Vagina (tissue), 2 donors: ENCODE measurements around the gene NEMF. TPM values are rescaled to one million over a fixed set of nuclear protein-coding genes. Genes with fewer than 3 reads are reported as not detected.

Source experiments
- DNase-seq, 2 donors: peaks; one replicate each; pipeline ENCODE4 v3.0.0-alpha.2; 2017; ENCODE audit errors: extremely low spot score in 2 of 2
- H3K27ac ChIP-seq: fragments of 200-600 bp; sonication (generic); one replicate; pipeline ENCODE4 v1.5.1; 2019
- H3K27me3 ChIP-seq: fragments of 200-600 bp; sonication (generic); one replicate; pipeline ENCODE4 v1.5.1; 2019
- H3K36me3 ChIP-seq, 2 donors: fragments of 200-600 bp; sonication (generic); one replicate each; pipeline ENCODE4 v1.5.1; 2017 to 2019
- H3K4me1 ChIP-seq: fragments of 200-600 bp; sonication (generic); one replicate; pipeline ENCODE4 v1.5.1; 2019
- H3K4me3 ChIP-seq, 2 donors: fragments of 200-600 bp; sonication (generic); 1 replicate in 1 of 2; 2 replicates in 1 of 2; pipeline ENCODE4 v1.5.1; 2016 to 2019
- H3K9me3 ChIP-seq: fragments of 200-600 bp; sonication (generic); one replicate; pipeline ENCODE4 v1.5.1; 2019
- CTCF ChIP-seq, 3 experiments: fragments of 450-650 bp in 2 of 3; fragments of 200-600 bp in 1 of 3; sonication (generic) in 1 of 3; IDR thresholded peaks; one replicate each; pipeline ENCODE4 v1.5.1; 2017 to 2019; ENCODE audit warnings: antibody characterized with exemption in 3 of 3, mild to moderate bottlenecking in 2 of 3, moderate library complexity in 2 of 3
- POLR2A ChIP-seq, 2 donors: fragments of 450-650 bp; IDR thresholded peaks; one replicate each; pipeline ENCODE4 v1.6.1; 2017; ENCODE audit warnings: antibody characterized with exemption in 2 of 2, mild to moderate bottlenecking in 2 of 2, moderate library complexity in 2 of 2
- POLR2AphosphoS5 ChIP-seq, 2 donors: sonication (generic); formaldehyde crosslinking; IDR thresholded peaks; one replicate each; pipeline ENCODE4 v1.9.0; 2017; ENCODE audit warnings: antibody characterized with exemption in 2 of 2, mild to moderate bottlenecking in 2 of 2, low read depth in 1 of 2; ENCODE audit not compliant: insufficient read depth in 1 of 2
- intact Hi-C: fragments of 100-400 bp; cut with DNase I; formaldehyde crosslinking; loops from one replicate; pipeline ENCODE4 v1.15.1; 2023
- total RNA-seq: library from RNA; depleted of rRNA; stranded (reverse); fragments of >200 nt; gene quantifications from one replicate; pipeline ENCODE4 v1.2.3, GENCODE V29; 2016

The NEMF gene
- total RNA-seq, 1 donor from 2014 or later, result 77.8 TPM

GRCh38 chr14:49882826-49883694 is 30.5 kb upstream of the NEMF start:
- Histone ChIP-seq H3K4me1 (peaks cover 13% of the 10 kb centered on the region), H3K4me3 (no peak overlapping the region), H3K27ac (no peak overlapping the region), H3K27me3 (no peaks in the 10 kb centered on the region), H3K36me3 (no peaks in the 10 kb centered on the region), H3K9me3 (no peaks in the 10 kb centered on the region)
- intact Hi-C loops, result no loop called here
- DNase-seq, result peak in 1 of 2 donors; percentile 60
- TF ChIP-seq CTCF (IDR thresholded peaks at IDR 0.05) (no peak), POLR2AphosphoS5 (IDR thresholded peaks at IDR 0.05; ENCODE audit: insufficient read depth in 1 of 2, low read depth in 1 of 2) (no peak), POLR2A (IDR thresholded peaks at IDR 0.05) (no peak)

GRCh38 chr14:49881350-49882001 is 28.9 kb upstream of the NEMF start:
- peak in 1 of 2 donors; percentile 22 for DNase-seq
- H3K4me3 ChIP-seq, result no peak overlapping the region
- H3K4me1 ChIP-seq, result peaks cover 13% of the 10 kb centered on the region
- TF ChIP-seq POLR2AphosphoS5 (IDR thresholded peaks at IDR 0.05; ENCODE audit: insufficient read depth in 1 of 2, low read depth in 1 of 2) (no peak), CTCF (IDR thresholded peaks at IDR 0.05) (no peak), POLR2A (IDR thresholded peaks at IDR 0.05) (no peak)
- H3K27me3 ChIP-seq, result no peaks in the 10 kb centered on the region
- no peaks in the 10 kb centered on the region for H3K36me3 ChIP-seq
- H3K27ac ChIP-seq, result no peak overlapping the region
- H3K9me3 ChIP-seq, result no peaks in the 10 kb centered on the region
- intact Hi-C loops, result no loop called here

GRCh38 chr14:49880267-49881064 is 27.9 kb upstream of the NEMF start:
- intact Hi-C loops, result no loop called here
- no peak overlapping the region for H3K4me3 ChIP-seq
- H3K27ac ChIP-seq, result no peak overlapping the region
- H3K36me3 ChIP-seq, result no peaks in the 10 kb centered on the region
- H3K27me3 ChIP-seq, result no peaks in the 10 kb centered on the region
- TF ChIP-seq POLR2AphosphoS5 (IDR thresholded peaks at IDR 0.05; ENCODE audit: insufficient read depth in 1 of 2, low read depth in 1 of 2) (no peak), CTCF (IDR thresholded peaks at IDR 0.05) (no peak), POLR2A (IDR thresholded peaks at IDR 0.05) (no peak)
- no peaks in the 10 kb centered on the region for H3K9me3 ChIP-seq
- DNase-seq, result peak in 1 of 2 donors; percentile 56
- peaks cover 13% of the 10 kb centered on the region for H3K4me1 ChIP-seq

- TF ChIP-seq POLR2A (IDR thresholded peaks at IDR 0.05) (no peak), CTCF (IDR thresholded peaks at IDR 0.05) (peak in 2 of 3 experiments; percentile 11 to 42), POLR2AphosphoS5 (IDR thresholded peaks at IDR 0.05; ENCODE audit: insufficient read depth in 1 of 2, low read depth in 1 of 2) (peak in 1 of 2 donors; percentile 8)
- intact Hi-C loops, result loop anchor here (10.0 kb wide), 1 partner anchor 505 kb away; no protein-coding TSS in a partner anchor
- H3K9me3 ChIP-seq, result no peaks in the 10 kb centered on the region
- H3K4me3 ChIP-seq, result no peak overlapping the region
- no peak overlapping the region for H3K27ac ChIP-seq
- no peaks in the 10 kb centered on the region for H3K36me3 ChIP-seq
- DNase-seq, result peak in 1 of 2 donors; percentile 83
- H3K27me3 ChIP-seq, result no peaks in the 10 kb centered on the region
- peaks cover 13% of the 10 kb centered on the region for H3K4me1 ChIP-seq
Observed at GRCh38 chr14:49879646-49880204, 27.1 kb upstream of the NEMF start.
